ENCODE measurements around the gene CDH22.

- TF ChIP-seq, protein P1, sequence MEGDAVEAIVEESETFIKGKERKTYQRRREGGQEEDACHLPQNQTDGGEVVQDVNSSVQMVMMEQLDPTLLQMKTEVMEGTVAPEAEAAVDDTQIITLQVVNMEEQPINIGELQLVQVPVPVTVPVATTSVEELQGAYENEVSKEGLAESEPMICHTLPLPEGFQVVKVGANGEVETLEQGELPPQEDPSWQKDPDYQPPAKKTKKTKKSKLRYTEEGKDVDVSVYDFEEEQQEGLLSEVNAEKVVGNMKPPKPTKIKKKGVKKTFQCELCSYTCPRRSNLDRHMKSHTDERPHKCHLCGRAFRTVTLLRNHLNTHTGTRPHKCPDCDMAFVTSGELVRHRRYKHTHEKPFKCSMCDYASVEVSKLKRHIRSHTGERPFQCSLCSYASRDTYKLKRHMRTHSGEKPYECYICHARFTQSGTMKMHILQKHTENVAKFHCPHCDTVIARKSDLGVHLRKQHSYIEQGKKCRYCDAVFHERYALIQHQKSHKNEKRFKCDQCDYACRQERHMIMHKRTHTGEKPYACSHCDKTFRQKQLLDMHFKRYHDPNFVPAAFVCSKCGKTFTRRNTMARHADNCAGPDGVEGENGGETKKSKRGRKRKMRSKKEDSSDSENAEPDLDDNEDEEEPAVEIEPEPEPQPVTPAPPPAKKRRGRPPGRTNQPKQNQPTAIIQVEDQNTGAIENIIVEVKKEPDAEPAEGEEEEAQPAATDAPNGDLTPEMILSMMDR (IDR thresholded peaks at IDR 0.05): no peak
- TF ChIP-seq EZH2 (IDR thresholded peaks at IDR 0.05; ENCODE audit: borderline replicate concordance, insufficient read depth, low read depth, low read length, poor library complexity, severe bottlenecking): no peak
These were observed 43.2 kb upstream of the CDH22 start for GRCh38 chr20:46351357-46352058.
